ENCODE results near the gene TCOF1. TPM values are rescaled to one million over a fixed set of nuclear protein-coding genes. Genes with fewer than 3 reads are reported as not detected.
A peak's percentile ranks its signal among the peaks of the same experiment; 100 is the strongest.

TCOF1 gene
- total and polyA plus RNA-seq, 11 donors, result 11.9 to 29.9 (median 16.0) TPM

DNA sequence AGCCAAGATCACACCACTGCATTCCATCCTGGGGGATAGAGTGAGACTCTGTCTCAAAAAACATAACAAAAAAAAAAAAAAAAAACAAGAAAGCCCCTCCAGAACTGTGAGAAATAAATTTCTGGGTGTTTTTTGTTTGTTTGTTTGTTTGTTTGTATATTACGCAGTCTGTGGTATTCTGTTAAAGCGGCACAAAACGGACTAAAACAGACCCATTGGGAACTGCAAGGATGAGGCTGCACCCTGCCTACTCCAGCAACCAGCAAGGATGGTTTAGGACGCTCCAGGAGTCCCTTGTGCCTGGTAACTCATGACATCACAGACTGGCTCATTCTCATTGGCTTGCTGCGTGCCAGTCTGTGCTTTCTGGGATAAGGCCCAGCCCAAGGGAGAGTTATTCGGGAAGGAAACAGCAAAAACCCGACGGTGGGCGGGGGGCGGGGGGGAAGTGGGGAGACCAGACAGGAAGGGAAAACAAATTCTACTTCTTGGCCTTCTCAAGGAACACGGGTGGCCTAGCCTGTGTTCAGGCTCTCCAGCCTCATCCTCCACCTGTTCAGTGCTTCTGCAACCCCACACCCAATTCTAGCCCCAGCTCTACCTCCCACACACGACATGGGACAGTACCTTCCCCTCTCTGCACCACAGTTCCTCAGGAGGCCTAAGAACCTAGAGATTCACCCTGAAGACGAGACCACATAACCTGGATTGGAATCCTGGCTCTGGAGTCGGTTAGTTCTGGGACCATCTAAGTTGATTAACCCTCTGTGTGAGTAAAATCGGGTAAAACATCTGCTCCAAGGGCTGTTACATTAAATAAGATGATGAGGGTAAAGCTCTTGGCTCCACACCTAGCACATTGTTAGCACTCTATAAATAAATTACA, 52.4 kb downstream of the TCOF1 start:
- TF ChIP-seq POLR2A (IDR thresholded peaks at IDR 0.05) (peak in 1 of 2 donors; percentile 24), CTCF (IDR thresholded peaks at IDR 0.05) (no peak)
- ATAC-seq (peak; percentile 84 to 90 (median 89)), DNase-seq (peak; percentile 75 to 89 (median 87))
- Histone ChIP-seq H3K27me3 (no peaks in the 10 kb centered on the region), H3K36me3 (peaks cover 0 to 55% (median 19%) of the 10 kb centered on the region in 9 donors), H3K27ac (peak overlapping the region; percentile 69 to 98 (median 88)), H3K4me3 (peak overlapping the region in 10 of 12 donors; percentile 27 to 82 (median 62)), H3K9me3 (no peaks in the 10 kb centered on the region), H3K4me1 (peaks cover 0 to 69% (median 29%) of the 10 kb centered on the region in 12 donors)
- 7 to 11% (median 9%) methylated on average over 15 of the region's 15 CpGs for WGBS, 4 donors
- intact Hi-C loops (cut with DNase I), result no loop called here

GRCh38 chr5:150410524-150411244, 53.2 kb downstream of the TCOF1 start:
- intact Hi-C loops (cut with DNase I), result no loop called here
- no peaks in the 10 kb centered on the region for H3K9me3 ChIP-seq
- DNase-seq (peak in 4 of 5 donors; percentile 73 to 79 (median 76)), ATAC-seq (peak; percentile 63 to 79 (median 76))
- TF ChIP-seq POLR2A (IDR thresholded peaks at IDR 0.05) (no peak), CTCF (IDR thresholded peaks at IDR 0.05) (no peak)
- H3K36me3 ChIP-seq, result peaks cover 0 to 47% (median 12%) of the 10 kb centered on the region in 9 donors
- WGBS, 4 donors, result 17 to 21% (median 17%) methylated on average over 4 of the region's 4 CpGs
- H3K4me3 ChIP-seq, result peak overlapping the region in 11 of 12 donors; percentile 4 to 82 (median 61)
- H3K4me1 ChIP-seq, result peaks cover 0 to 69% (median 28%) of the 10 kb centered on the region in 12 donors
- H3K27ac ChIP-seq, result peak overlapping the region; percentile 69 to 98 (median 88)
- no peaks in the 10 kb centered on the region for H3K27me3 ChIP-seq

GRCh38 chr5:150411245-150411979, 53.9 kb downstream of the TCOF1 start:
- Histone ChIP-seq H3K27me3 (no peaks in the 10 kb centered on the region), H3K9me3 (no peaks in the 10 kb centered on the region), H3K36me3 (peaks cover 0 to 39% (median 5%) of the 10 kb centered on the region in 9 donors), H3K27ac (peak overlapping the region; percentile 69 to 98 (median 88)), H3K4me3 (peak overlapping the region; percentile 1 to 82 (median 61)), H3K4me1 (peaks cover 0 to 67% (median 28%) of the 10 kb centered on the region in 12 donors)
- intact Hi-C loops (cut with DNase I), result no loop called here
- no peak for TF ChIP-seq CTCF (IDR thresholded peaks at IDR 0.05)
- no peak for TF ChIP-seq POLR2A (IDR thresholded peaks at IDR 0.05)
- 71 to 84% (median 76%) methylated on average over 5 of the region's 5 CpGs for WGBS, 4 donors
- ATAC-seq, result peak in 2 of 4 donors; percentile 8 to 17
- DNase-seq, result peak in 4 of 5 donors; percentile 54 to 69 (median 62)
